PFSK-1 (cell line): Measurements from ENCODE around the gene FAM162B.

Source experiments
- FOXP2 ChIP-seq: optimal IDR thresholded peaks from 2 replicates; pipeline ENCODE3; 2011; ENCODE audit warnings: borderline replicate concordance, control low read depth, inconsistent platforms; ENCODE audit not compliant: insufficient read depth; ENCODE audit errors: extremely low read length, extremely low read depth
- POLR2AphosphoS5 ChIP-seq: IDR thresholded peaks from 2 replicates; pipeline ENCODE4 v1.6.1; 2012; ENCODE audit warnings: low read depth, mild to moderate bottlenecking, control low read depth, low read length, moderate library complexity
- SIN3A ChIP-seq: IDR thresholded peaks from 2 replicates; pipeline ENCODE4 v1.6.1; 2012; ENCODE audit warnings: mild to moderate bottlenecking, low read length, moderate library complexity, borderline replicate concordance; ENCODE audit not compliant: insufficient read depth
- TAF1 ChIP-seq: IDR thresholded peaks from 2 replicates; pipeline ENCODE4 v1.6.1; 2012; ENCODE audit warnings: low read length, control low read depth, borderline replicate concordance; ENCODE audit not compliant: insufficient read depth
- TF ChIP-seq, protein P1 (sequence below), 2 experiments: IDR thresholded peaks; 2 replicates each; pipeline versions ENCODE4 v1.6.1 to v1.8.0; 2011 to 2012; ENCODE audit warnings: low read depth in 2 of 2, low read length in 2 of 2, control low read depth in 1 of 2, inconsistent platforms in 1 of 2, mild to moderate bottlenecking in 1 of 2, moderate library complexity in 1 of 2; ENCODE audit not compliant: insufficient read depth in 1 of 2

DNA sequence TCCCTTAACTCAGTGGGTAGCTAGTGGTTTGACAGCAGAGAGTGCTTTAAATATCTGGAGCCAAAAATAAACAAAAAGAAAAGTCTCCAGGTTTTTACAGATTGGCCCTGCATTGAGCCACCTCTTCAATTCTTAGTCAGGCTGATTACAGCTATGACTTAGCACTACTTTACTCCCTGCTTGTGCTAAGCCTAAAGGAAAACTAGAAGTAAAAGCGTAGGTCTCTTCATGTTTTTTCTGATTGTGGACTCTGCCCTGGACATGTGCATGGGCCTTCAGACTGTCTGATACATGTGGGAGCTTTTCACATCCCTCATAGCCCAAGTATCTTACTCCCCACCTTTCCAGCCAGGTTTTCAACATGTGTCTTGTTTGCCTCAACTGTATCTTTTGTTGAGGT lies 51.2 kb downstream of the FAM162B start:
- TF ChIP-seq TAF1 (no peak), POLR2AphosphoS5 (no peak), FOXP2 (no peak), SIN3A (no peak)
- TF ChIP-seq, protein P1, sequence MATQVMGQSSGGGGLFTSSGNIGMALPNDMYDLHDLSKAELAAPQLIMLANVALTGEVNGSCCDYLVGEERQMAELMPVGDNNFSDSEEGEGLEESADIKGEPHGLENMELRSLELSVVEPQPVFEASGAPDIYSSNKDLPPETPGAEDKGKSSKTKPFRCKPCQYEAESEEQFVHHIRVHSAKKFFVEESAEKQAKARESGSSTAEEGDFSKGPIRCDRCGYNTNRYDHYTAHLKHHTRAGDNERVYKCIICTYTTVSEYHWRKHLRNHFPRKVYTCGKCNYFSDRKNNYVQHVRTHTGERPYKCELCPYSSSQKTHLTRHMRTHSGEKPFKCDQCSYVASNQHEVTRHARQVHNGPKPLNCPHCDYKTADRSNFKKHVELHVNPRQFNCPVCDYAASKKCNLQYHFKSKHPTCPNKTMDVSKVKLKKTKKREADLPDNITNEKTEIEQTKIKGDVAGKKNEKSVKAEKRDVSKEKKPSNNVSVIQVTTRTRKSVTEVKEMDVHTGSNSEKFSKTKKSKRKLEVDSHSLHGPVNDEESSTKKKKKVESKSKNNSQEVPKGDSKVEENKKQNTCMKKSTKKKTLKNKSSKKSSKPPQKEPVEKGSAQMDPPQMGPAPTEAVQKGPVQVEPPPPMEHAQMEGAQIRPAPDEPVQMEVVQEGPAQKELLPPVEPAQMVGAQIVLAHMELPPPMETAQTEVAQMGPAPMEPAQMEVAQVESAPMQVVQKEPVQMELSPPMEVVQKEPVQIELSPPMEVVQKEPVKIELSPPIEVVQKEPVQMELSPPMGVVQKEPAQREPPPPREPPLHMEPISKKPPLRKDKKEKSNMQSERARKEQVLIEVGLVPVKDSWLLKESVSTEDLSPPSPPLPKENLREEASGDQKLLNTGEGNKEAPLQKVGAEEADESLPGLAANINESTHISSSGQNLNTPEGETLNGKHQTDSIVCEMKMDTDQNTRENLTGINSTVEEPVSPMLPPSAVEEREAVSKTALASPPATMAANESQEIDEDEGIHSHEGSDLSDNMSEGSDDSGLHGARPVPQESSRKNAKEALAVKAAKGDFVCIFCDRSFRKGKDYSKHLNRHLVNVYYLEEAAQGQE (IDR thresholded peaks at IDR 0.05; ENCODE audit: insufficient read depth in 1 of 2, low read depth in 2 of 2, low read length in 2 of 2): no peak
